Loucy (cell line): ENCODE data around the gene KLF2.

Source experiments
- H2AFZ ChIP-seq: fragments of 200-600 bp; sonication (generic); 2 replicates; pipeline ENCODE4 v1.6.0; 2016; ENCODE audit warnings: antibody characterized with exemption, mild to moderate bottlenecking, low read length, moderate library complexity
- H3F3A ChIP-seq: fragments of 200-600 bp; 2 replicates; pipeline ENCODE4 v1.6.0; 2016; ENCODE audit warnings: antibody characterized with exemption, low read depth, mild to moderate bottlenecking
- H3K27me3 ChIP-seq: fragments of 200-600 bp; sonication (generic); 2 replicates; pipeline ENCODE4 v1.6.1; 2014; ENCODE audit warnings: low read length, mild to moderate bottlenecking; ENCODE audit not compliant: insufficient read depth, poor library complexity, severe bottlenecking
- H3K36me3 ChIP-seq: fragments of 200-600 bp; sonication (generic); 2 replicates; pipeline ENCODE4 v1.6.1; 2016; ENCODE audit warnings: low read length; ENCODE audit not compliant: insufficient read depth
- H3K4me1 ChIP-seq: fragments of 200-600 bp; sonication (generic); 2 replicates; pipeline ENCODE4 v1.5.1; 2014; ENCODE audit warnings: low read length, mild to moderate bottlenecking; ENCODE audit not compliant: insufficient read depth, poor library complexity, severe bottlenecking
- H3K4me2 ChIP-seq: fragments of 200-600 bp; sonication (generic); 2 replicates; pipeline ENCODE4 v1.6.0; 2014; ENCODE audit warnings: antibody characterized with exemption, low read length, low read depth, mild to moderate bottlenecking; ENCODE audit not compliant: poor library complexity, severe bottlenecking
- H3K4me3 ChIP-seq: fragments of 200-600 bp; sonication (generic); 2 replicates; pipeline ENCODE4 v1.5.1; 2014; ENCODE audit warnings: low read length, mild to moderate bottlenecking, mixed read lengths; ENCODE audit not compliant: poor library complexity, severe bottlenecking
- H3K79me2 ChIP-seq: fragments of 200-600 bp; sonication (generic); 2 replicates; pipeline ENCODE4 v1.6.1; 2014; ENCODE audit warnings: low read length; ENCODE audit not compliant: insufficient read depth
- H3K9ac ChIP-seq: fragments of 200-600 bp; sonication (generic); 2 replicates; pipeline ENCODE4 v1.6.0; 2014; ENCODE audit warnings: mild to moderate bottlenecking, low read depth, low read length, moderate library complexity; ENCODE audit not compliant: poor library complexity, severe bottlenecking
- H3K9me2 ChIP-seq: fragments of 200-600 bp; sonication (generic); replicated peaks from 2 replicates; pipeline ENCODE4 v1.6.1; 2016; ENCODE audit warnings: low read depth, low read length, mixed read lengths
- H3K9me3 ChIP-seq: fragments of 200-600 bp; sonication (generic); 2 replicates; pipeline ENCODE4 v1.6.1; 2014; ENCODE audit warnings: mild to moderate bottlenecking, antibody characterized with exemption, low read length, low read depth; ENCODE audit not compliant: insufficient read depth
- H4K20me1 ChIP-seq: fragments of 200-600 bp; sonication (generic); 2 replicates; pipeline ENCODE4 v1.6.0; 2014; ENCODE audit warnings: antibody characterized with exemption, low read length, mild to moderate bottlenecking; ENCODE audit not compliant: insufficient read depth, poor library complexity, severe bottlenecking
- CTCF ChIP-seq: fragments of 200-600 bp; sonication (generic); conservative IDR thresholded peaks from 2 replicates; pipeline ENCODE4 v1.5.1; 2014; ENCODE audit warnings: mild to moderate bottlenecking, antibody characterized with exemption, low read length
- EZH2phosphoT487 ChIP-seq: fragments of 200-600 bp; IDR thresholded peaks from 2 replicates; pipeline ENCODE4 v1.6.1; 2018; ENCODE audit warnings: antibody characterized with exemption, mild to moderate bottlenecking, moderate library complexity, borderline replicate concordance

KLF2 gene

GRCh38 chr19:16364231-16364865, 39.7 kb downstream of the KLF2 start:
- Histone ChIP-seq H3K9me2 (no peaks in the 10 kb centered on the region), H3K79me2 (no peaks in the 10 kb centered on the region), H3K4me2 (no peak overlapping the region), H3K27me3 (no peaks in the 10 kb centered on the region), H3K36me3 (no peaks in the 10 kb centered on the region), H3K9ac (no peak overlapping the region), H3K4me1 (peaks cover 40% of the 10 kb centered on the region), H4K20me1 (no peaks in the 10 kb centered on the region), H3F3A (peaks cover 3% of the 10 kb centered on the region; the same call in 1 of the 2 replicates), H3K4me3 (no peak overlapping the region), H3K9me3 (no peaks in the 10 kb centered on the region), H2AFZ (no peak overlapping the region)
- TF ChIP-seq CTCF (no peak), EZH2phosphoT487 (no peak)

GRCh38 chr19:16365300-16365996, 40.8 kb downstream of the KLF2 start:
- no peak overlapping the region for H3K4me3 ChIP-seq
- no peak overlapping the region for H3K4me2 ChIP-seq
- peaks cover 3% of the 10 kb centered on the region; the same call in 1 of the 2 replicates for H3F3A ChIP-seq
- H3K9me3 ChIP-seq: no peaks in the 10 kb centered on the region
- no peak overlapping the region for H2AFZ ChIP-seq
- H3K9ac ChIP-seq: no peak overlapping the region
- peaks cover 49% of the 10 kb centered on the region for H3K4me1 ChIP-seq
- no peaks in the 10 kb centered on the region for H3K9me2 ChIP-seq
- no peaks in the 10 kb centered on the region for H3K27me3 ChIP-seq
- H3K79me2 ChIP-seq: no peaks in the 10 kb centered on the region
- TF ChIP-seq CTCF (no peak), EZH2phosphoT487 (no peak)
- H3K36me3 ChIP-seq: no peaks in the 10 kb centered on the region
- no peaks in the 10 kb centered on the region for H4K20me1 ChIP-seq

- no peaks in the 10 kb centered on the region for H3K79me2 ChIP-seq
- no peaks in the 10 kb centered on the region for H3K9me2 ChIP-seq
- no peaks in the 10 kb centered on the region for H4K20me1 ChIP-seq
- peak overlapping the region; percentile 89 for H3K4me2 ChIP-seq
- peaks cover 55% of the 10 kb centered on the region for H3K4me1 ChIP-seq
- TF ChIP-seq CTCF (no peak), EZH2phosphoT487 (no peak)
- H3F3A ChIP-seq: peaks cover 3% of the 10 kb centered on the region; the same call in 1 of the 2 replicates
- H3K4me3 ChIP-seq: no peak overlapping the region
- no peaks in the 10 kb centered on the region for H3K27me3 ChIP-seq
- H3K36me3 ChIP-seq: no peaks in the 10 kb centered on the region
- H3K9ac ChIP-seq: no peak overlapping the region
- no peak overlapping the region for H2AFZ ChIP-seq
- H3K9me3 ChIP-seq: no peaks in the 10 kb centered on the region
Measured at GRCh38 chr19:16366056-16366432, 41.4 kb downstream of the KLF2 start.
